Stomach (tissue), 9 donors: Measurements from ENCODE around the gene DIAPH2. TPM values are rescaled to one million over a fixed set of nuclear protein-coding genes. Genes with fewer than 3 reads are reported as not detected.
A peak's percentile ranks its signal among the peaks of the same experiment; 100 is the strongest.

Experiments used
- DNase-seq, 2 donors: peaks; one replicate each; pipeline versions ENCODE4 v3.0.0 to v3.0.0-alpha.2; 2013 to 2019
- H3K27ac ChIP-seq, 5 donors: fragments of 200-600 bp in 4 of 5; sonication (generic) in 4 of 5; one replicate each; pipeline ENCODE4 v1.5.1; 2013 to 2019; ENCODE audit warnings: mild to moderate bottlenecking in 1 of 5, moderate library complexity in 1 of 5
- H3K27me3 ChIP-seq, 3 donors: fragments of 200-600 bp; sonication (generic); one replicate each; pipeline ENCODE4 v1.5.1; 2017 to 2019; ENCODE audit warnings: mixed run types in 1 of 3
- H3K36me3 ChIP-seq, 4 donors: fragments of 200-600 bp; sonication (generic); 1 replicate in 3 of 4; 2 replicates in 1 of 4; pipeline ENCODE4 v1.5.1; 2016 to 2019
- H3K4me1 ChIP-seq, 4 donors: fragments of 200-600 bp; sonication (generic); one replicate each; pipeline ENCODE4 v1.5.1; 2016 to 2019
- H3K4me3 ChIP-seq, 4 donors: fragments of 200-600 bp; sonication (generic) in 3 of 4; one replicate each; pipeline ENCODE4 v1.5.1; 2016 to 2019; ENCODE audit warnings: mild to moderate bottlenecking in 1 of 4
- H3K9me3 ChIP-seq, 4 donors: fragments of 200-600 bp; sonication (generic); one replicate each; pipeline ENCODE4 v1.5.1; 2016 to 2019
- CTCF ChIP-seq, 7 experiments: fragments of 450-650 bp in 4 of 7; fragments of 200-600 bp in 3 of 7; sonication (generic) in 3 of 7; IDR thresholded peaks; one replicate each; pipeline ENCODE4 v1.5.1; 2016 to 2019; ENCODE audit warnings: antibody characterized with exemption in 7 of 7, control low read depth in 2 of 7, mild to moderate bottlenecking in 1 of 7
- EP300 ChIP-seq: sonication (generic); formaldehyde crosslinking; IDR thresholded peaks from one replicate; pipeline ENCODE4 v1.6.1; 2017; ENCODE audit warnings: antibody characterized with exemption
- POLR2A ChIP-seq, 4 donors: fragments of 450-650 bp; IDR thresholded peaks; one replicate each; pipeline ENCODE4 v1.6.1; 2016; ENCODE audit warnings: antibody characterized with exemption in 4 of 4, control low read depth in 2 of 4, mild to moderate bottlenecking in 1 of 4, moderate library complexity in 1 of 4
- POLR2AphosphoS5 ChIP-seq, 3 donors: sonication (generic); formaldehyde crosslinking; IDR thresholded peaks; one replicate each; pipeline ENCODE4 v1.6.1; 2016; ENCODE audit warnings: antibody characterized with exemption in 3 of 3
- WGBS, 5 donors: extraction: QIAGEN DNeasy Blood & Tissue Kit in 3 of 5; methylation state at CpG; one replicate each; pipeline versions ENCODE4 v1.1.5 to v1.1.7; 2013 to 2018; 5-methylcytosine and 5-hydroxymethylcytosine counted together
- intact Hi-C: fragments of 100-400 bp; cut with DNase I; formaldehyde crosslinking; loops from one replicate; pipeline ENCODE4 v1.15.1; 2023; ENCODE audit warnings: low total_unique reads
- polyA plus RNA-seq, 3 donors: library from polyadenylated mRNA; stranded (reverse); fragments of 200-250 nt; gene quantifications; one replicate each; pipeline ENCODE4 v1.2.3, GENCODE V29; 2013
- total RNA-seq, 5 donors: library from RNA; depleted of rRNA; stranded (reverse); fragments of >200 nt; gene quantifications; one replicate each; pipeline versions ENCODE4 v1.1.0 to v1.2.3, GENCODE V29; 2014 to 2016
- donor health status: healthy with polysubstance abuse.
- donor health status: Bipolar disorder and iron deficiency.
- donor health status: healthy.

The DIAPH2 gene
- total and polyA plus RNA-seq, 8 donors, result 5.2 to 52.5 (median 27.3) TPM

DNA sequence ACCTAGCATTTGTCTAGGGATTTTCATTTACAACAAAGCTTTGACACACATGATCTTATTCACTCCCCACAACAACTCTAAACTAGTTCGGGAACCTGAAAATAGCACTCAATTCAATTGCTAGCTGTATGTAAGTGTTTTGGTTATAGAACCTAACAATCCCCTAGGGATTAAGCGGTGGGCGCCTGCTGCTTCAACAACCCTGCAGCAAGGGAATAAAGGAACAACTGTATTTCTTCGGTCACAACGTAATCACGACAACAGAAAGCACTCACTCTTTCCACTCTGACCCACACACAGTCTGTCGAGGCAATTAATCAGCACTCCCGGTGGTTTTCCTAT is 674 bp upstream of the DIAPH2 start:
- TF ChIP-seq POLR2AphosphoS5 (IDR thresholded peaks at IDR 0.05) (no peak), CTCF (IDR thresholded peaks at IDR 0.05) (no peak), EP300 (no peak), POLR2A (IDR thresholded peaks at IDR 0.05) (no peak)
- no peak for DNase-seq
- WGBS, 5 donors, result 7 to 32% (median 25%) methylated on average over 8 of the region's 8 CpGs
- Histone ChIP-seq H3K27ac (peak overlapping the region; percentile 82 to 92 (median 87)), H3K27me3 (peaks cover 0 to 7% (median 0%) of the 10 kb centered on the region in 3 donors), H3K4me3 (peak overlapping the region; percentile 56 to 74 (median 67)), H3K9me3 (no peaks in the 10 kb centered on the region), H3K36me3 (no peaks in the 10 kb centered on the region), H3K4me1 (peaks cover 0 to 10% (median under 1%) of the 10 kb centered on the region in 4 donors)
- intact Hi-C loops, result no loop called here

GRCh38 chrX:96685210-96686099 is 813 bp downstream of the DIAPH2 start:
- Histone ChIP-seq H3K27ac (peak overlapping the region; percentile 82 to 92 (median 87)), H3K4me1 (peaks cover 0 to 10% (median 4%) of the 10 kb centered on the region in 4 donors), H3K9me3 (no peaks in the 10 kb centered on the region), H3K4me3 (peak overlapping the region; percentile 56 to 74 (median 67)), H3K36me3 (no peaks in the 10 kb centered on the region), H3K27me3 (peaks cover 0 to 7% (median 0%) of the 10 kb centered on the region in 3 donors)
- intact Hi-C loops, result no loop called here
- WGBS, 5 donors, result 0 to 22% (median 1%) methylated on average over 21 to 38 of the region's 38 CpGs
- peak; percentile 35 to 69 for DNase-seq
- TF ChIP-seq POLR2AphosphoS5 (IDR thresholded peaks at IDR 0.05), result peak in 1 of 3 donors; percentile 28
- no peak for TF ChIP-seq POLR2A (IDR thresholded peaks at IDR 0.05)

GRCh38 chrX:96687776-96688175 is 3.1 kb downstream of the DIAPH2 start:
- DNase-seq, result no peak
- no peak overlapping the region for H3K4me3 ChIP-seq
- 82 to 93% (median 88%) methylated on average over 2 of the region's 2 CpGs for WGBS, 5 donors
- no peaks in the 10 kb centered on the region for H3K9me3 ChIP-seq
- TF ChIP-seq POLR2A (IDR thresholded peaks at IDR 0.05), result no peak
- TF ChIP-seq EP300, result no peak
- TF ChIP-seq POLR2AphosphoS5 (IDR thresholded peaks at IDR 0.05), result no peak
- no peak for TF ChIP-seq CTCF (IDR thresholded peaks at IDR 0.05)
- peaks cover 0 to 13% (median 5%) of the 10 kb centered on the region in 4 donors for H3K4me1 ChIP-seq
- peaks cover 0 to 7% (median 0%) of the 10 kb centered on the region in 3 donors for H3K27me3 ChIP-seq
- intact Hi-C loops, result no loop called here
- no peaks in the 10 kb centered on the region for H3K36me3 ChIP-seq
- no peak overlapping the region for H3K27ac ChIP-seq

GRCh38 chrX:96688789-96689188 is 4.1 kb downstream of the DIAPH2 start:
- Histone ChIP-seq H3K27ac (no peak overlapping the region), H3K4me3 (no peak overlapping the region), H3K36me3 (no peaks in the 10 kb centered on the region), H3K4me1 (peaks cover 0 to 13% (median 8%) of the 10 kb centered on the region in 4 donors), H3K27me3 (peaks cover 0 to 3% (median 0%) of the 10 kb centered on the region in 3 donors), H3K9me3 (no peaks in the 10 kb centered on the region)
- WGBS, 5 donors, result 49 to 94% (median 72%) methylated on average over 4 of the region's 4 CpGs
- TF ChIP-seq EP300 (no peak), POLR2AphosphoS5 (IDR thresholded peaks at IDR 0.05) (no peak), CTCF (IDR thresholded peaks at IDR 0.05) (no peak), POLR2A (IDR thresholded peaks at IDR 0.05) (no peak)
- intact Hi-C loops, result no loop called here
- DNase-seq, result no peak
